WTC11 (cell line): Measurements from ENCODE around the gene IGSF1.

ENCODE experiments used
- ETV6 ChIP-seq: sonication (generic); formaldehyde crosslinking; IDR thresholded peaks from 2 replicates; pipeline ENCODE4 v1.8.1; 2022; ENCODE audit warnings: mild to moderate bottlenecking, missing genetic modification reagents
- FOXK1 ChIP-seq: sonication (generic); formaldehyde crosslinking; IDR thresholded peaks from 2 replicates; pipeline ENCODE4 v1.8.0; 2022; ENCODE audit warnings: mild to moderate bottlenecking, moderate library complexity, missing genetic modification reagents
- GABPB1 ChIP-seq: sonication (generic); formaldehyde crosslinking; IDR thresholded peaks from 2 replicates; pipeline ENCODE4 v1.8.1; 2023; ENCODE audit warnings: mild to moderate bottlenecking, missing genetic modification reagents
- NFYB ChIP-seq: sonication (generic); formaldehyde crosslinking; conservative IDR thresholded peaks from 2 replicates; pipeline ENCODE4 v1.8.0; 2022; ENCODE audit warnings: low read depth, missing genetic modification reagents
- TCF7 ChIP-seq: sonication (generic); formaldehyde crosslinking; IDR thresholded peaks from 2 replicates; pipeline ENCODE4 v1.8.0; 2022; ENCODE audit warnings: mild to moderate bottlenecking, low read depth, missing genetic modification reagents, moderate library complexity
- TF ChIP-seq, protein P1 (sequence below): sonication (generic); formaldehyde crosslinking; IDR thresholded peaks from 2 replicates; pipeline ENCODE4 v1.8.0; 2022; ENCODE audit warnings: missing genetic modification reagents
- TF ChIP-seq, protein P2 (sequence below): fragments of 200-600 bp; IDR thresholded peaks from 2 replicates; pipeline ENCODE4 v1.8.0; 2022; ENCODE audit warnings: antibody characterized with exemption
- TF ChIP-seq, protein P3 (sequence below): sonication (generic); formaldehyde crosslinking; IDR thresholded peaks from 2 replicates; pipeline ENCODE4 v1.8.0; 2022; ENCODE audit warnings: mild to moderate bottlenecking, missing genetic modification reagents
- TF ChIP-seq, protein P4 (sequence below): fragments of 250-450 bp; sonication (Bioruptor Pico); IDR thresholded peaks from 2 replicates; pipeline ENCODE4 v1.9.0; 2021; ENCODE audit warnings: mild to moderate bottlenecking
- TF ChIP-seq, protein P5 (sequence below): sonication (generic); formaldehyde crosslinking; IDR thresholded peaks from 2 replicates; pipeline ENCODE4 v1.8.0; 2022; ENCODE audit warnings: mild to moderate bottlenecking, missing genetic modification reagents

DNA sequence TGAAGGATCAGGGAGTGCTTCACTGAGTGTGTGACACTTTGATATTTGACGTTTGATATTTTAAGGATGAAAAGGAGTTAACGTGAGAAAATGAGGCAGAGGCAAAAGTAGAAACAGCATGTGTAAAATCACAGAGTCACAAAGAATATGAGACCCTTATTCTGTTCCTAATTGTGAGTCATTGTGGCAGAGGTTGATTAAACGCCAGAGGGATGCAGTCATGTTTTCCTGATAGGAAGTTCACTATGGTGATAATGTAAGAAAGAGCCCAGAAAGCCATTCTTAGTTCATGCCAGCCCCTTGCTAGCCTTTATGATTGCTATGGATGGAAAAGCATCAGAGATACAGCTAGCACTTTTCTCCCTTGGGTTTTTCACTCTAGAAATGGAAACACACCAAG, 33.5 kb upstream of the IGSF1 start:
- TF ChIP-seq, protein P1, sequence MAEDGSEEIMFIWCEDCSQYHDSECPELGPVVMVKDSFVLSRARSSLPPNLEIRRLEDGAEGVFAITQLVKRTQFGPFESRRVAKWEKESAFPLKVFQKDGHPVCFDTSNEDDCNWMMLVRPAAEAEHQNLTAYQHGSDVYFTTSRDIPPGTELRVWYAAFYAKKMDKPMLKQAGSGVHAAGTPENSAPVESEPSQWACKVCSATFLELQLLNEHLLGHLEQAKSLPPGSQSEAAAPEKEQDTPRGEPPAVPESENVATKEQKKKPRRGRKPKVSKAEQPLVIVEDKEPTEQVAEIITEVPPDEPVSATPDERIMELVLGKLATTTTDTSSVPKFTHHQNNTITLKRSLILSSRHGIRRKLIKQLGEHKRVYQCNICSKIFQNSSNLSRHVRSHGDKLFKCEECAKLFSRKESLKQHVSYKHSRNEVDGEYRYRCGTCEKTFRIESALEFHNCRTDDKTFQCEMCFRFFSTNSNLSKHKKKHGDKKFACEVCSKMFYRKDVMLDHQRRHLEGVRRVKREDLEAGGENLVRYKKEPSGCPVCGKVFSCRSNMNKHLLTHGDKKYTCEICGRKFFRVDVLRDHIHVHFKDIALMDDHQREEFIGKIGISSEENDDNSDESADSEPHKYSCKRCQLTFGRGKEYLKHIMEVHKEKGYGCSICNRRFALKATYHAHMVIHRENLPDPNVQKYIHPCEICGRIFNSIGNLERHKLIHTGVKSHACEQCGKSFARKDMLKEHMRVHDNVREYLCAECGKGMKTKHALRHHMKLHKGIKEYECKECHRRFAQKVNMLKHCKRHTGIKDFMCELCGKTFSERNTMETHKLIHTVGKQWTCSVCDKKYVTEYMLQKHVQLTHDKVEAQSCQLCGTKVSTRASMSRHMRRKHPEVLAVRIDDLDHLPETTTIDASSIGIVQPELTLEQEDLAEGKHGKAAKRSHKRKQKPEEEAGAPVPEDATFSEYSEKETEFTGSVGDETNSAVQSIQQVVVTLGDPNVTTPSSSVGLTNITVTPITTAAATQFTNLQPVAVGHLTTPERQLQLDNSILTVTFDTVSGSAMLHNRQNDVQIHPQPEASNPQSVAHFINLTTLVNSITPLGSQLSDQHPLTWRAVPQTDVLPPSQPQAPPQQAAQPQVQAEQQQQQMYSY (CRISPR knock-in tag), result no peak
- TF ChIP-seq, protein P2, sequence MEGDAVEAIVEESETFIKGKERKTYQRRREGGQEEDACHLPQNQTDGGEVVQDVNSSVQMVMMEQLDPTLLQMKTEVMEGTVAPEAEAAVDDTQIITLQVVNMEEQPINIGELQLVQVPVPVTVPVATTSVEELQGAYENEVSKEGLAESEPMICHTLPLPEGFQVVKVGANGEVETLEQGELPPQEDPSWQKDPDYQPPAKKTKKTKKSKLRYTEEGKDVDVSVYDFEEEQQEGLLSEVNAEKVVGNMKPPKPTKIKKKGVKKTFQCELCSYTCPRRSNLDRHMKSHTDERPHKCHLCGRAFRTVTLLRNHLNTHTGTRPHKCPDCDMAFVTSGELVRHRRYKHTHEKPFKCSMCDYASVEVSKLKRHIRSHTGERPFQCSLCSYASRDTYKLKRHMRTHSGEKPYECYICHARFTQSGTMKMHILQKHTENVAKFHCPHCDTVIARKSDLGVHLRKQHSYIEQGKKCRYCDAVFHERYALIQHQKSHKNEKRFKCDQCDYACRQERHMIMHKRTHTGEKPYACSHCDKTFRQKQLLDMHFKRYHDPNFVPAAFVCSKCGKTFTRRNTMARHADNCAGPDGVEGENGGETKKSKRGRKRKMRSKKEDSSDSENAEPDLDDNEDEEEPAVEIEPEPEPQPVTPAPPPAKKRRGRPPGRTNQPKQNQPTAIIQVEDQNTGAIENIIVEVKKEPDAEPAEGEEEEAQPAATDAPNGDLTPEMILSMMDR, result no peak
- TF ChIP-seq, protein P3, sequence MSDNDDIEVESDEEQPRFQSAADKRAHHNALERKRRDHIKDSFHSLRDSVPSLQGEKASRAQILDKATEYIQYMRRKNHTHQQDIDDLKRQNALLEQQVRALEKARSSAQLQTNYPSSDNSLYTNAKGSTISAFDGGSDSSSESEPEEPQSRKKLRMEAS (CRISPR knock-in tag), result no peak
- TF ChIP-seq ETV6 (CRISPR knock-in tag) (no peak), FOXK1 (no peak), TCF7 (CRISPR knock-in tag) (no peak), GABPB1 (no peak), NFYB (CRISPR knock-in tag) (no peak)
- TF ChIP-seq, protein P4, sequence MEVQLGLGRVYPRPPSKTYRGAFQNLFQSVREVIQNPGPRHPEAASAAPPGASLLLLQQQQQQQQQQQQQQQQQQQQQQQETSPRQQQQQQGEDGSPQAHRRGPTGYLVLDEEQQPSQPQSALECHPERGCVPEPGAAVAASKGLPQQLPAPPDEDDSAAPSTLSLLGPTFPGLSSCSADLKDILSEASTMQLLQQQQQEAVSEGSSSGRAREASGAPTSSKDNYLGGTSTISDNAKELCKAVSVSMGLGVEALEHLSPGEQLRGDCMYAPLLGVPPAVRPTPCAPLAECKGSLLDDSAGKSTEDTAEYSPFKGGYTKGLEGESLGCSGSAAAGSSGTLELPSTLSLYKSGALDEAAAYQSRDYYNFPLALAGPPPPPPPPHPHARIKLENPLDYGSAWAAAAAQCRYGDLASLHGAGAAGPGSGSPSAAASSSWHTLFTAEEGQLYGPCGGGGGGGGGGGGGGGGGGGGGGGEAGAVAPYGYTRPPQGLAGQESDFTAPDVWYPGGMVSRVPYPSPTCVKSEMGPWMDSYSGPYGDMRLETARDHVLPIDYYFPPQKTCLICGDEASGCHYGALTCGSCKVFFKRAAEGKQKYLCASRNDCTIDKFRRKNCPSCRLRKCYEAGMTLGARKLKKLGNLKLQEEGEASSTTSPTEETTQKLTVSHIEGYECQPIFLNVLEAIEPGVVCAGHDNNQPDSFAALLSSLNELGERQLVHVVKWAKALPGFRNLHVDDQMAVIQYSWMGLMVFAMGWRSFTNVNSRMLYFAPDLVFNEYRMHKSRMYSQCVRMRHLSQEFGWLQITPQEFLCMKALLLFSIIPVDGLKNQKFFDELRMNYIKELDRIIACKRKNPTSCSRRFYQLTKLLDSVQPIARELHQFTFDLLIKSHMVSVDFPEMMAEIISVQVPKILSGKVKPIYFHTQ, result no peak
- TF ChIP-seq, protein P5, sequence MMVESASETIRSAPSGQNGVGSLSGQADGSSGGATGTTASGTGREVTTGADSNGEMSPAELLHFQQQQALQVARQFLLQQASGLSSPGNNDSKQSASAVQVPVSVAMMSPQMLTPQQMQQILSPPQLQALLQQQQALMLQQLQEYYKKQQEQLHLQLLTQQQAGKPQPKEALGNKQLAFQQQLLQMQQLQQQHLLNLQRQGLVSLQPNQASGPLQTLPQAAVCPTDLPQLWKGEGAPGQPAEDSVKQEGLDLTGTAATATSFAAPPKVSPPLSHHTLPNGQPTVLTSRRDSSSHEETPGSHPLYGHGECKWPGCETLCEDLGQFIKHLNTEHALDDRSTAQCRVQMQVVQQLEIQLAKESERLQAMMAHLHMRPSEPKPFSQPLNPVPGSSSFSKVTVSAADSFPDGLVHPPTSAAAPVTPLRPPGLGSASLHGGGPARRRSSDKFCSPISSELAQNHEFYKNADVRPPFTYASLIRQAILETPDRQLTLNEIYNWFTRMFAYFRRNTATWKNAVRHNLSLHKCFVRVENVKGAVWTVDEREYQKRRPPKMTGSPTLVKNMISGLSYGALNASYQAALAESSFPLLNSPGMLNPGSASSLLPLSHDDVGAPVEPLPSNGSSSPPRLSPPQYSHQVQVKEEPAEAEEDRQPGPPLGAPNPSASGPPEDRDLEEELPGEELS (CRISPR knock-in tag), result no peak
